ENCODE results near the gene CXCL17.
A peak's percentile ranks its signal among the peaks of the same experiment; 100 is the strongest.

CXCL17 gene

DNA sequence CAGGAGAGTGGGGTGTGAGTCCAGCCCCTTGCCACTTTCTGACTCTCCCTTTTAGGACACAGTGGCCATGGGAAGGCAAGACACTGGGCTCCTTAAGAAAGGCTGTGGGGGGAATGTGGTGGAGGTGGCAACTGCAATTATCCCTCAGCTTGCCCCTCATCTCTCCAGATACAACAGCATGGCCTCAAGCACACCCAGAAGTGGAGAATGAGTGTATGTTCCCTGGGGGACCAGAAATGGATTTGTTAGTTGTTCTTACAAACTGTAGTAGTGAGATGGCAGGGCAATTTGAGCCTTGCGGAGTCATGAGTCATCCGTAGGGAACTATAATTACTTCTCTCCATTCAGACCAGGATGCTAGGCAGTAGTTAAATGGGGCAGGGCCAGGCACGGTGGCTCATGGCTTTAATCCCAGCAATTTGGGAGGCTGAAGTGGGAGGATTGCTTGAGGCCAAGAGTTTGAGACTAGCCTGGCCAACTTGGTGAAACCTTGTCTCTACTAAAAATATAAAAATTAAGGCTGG lies 25.6 kb upstream of the CXCL17 start:
- no peaks in the 10 kb centered on the region for H4K20me1 ChIP-seq (ENCODE audit: insufficient read depth, low read length)
- no peak overlapping the region for H3K27ac ChIP-seq (ENCODE audit: low read length)
- no peaks in the 10 kb centered on the region for H3K9me3 ChIP-seq (ENCODE audit: insufficient read depth, low read length)
- peaks cover 27% of the 10 kb centered on the region for H3K4me1 ChIP-seq (ENCODE audit: low read length)
- no peak overlapping the region for H3K9ac ChIP-seq (ENCODE audit: low read length)
- TF ChIP-seq, protein P1, sequence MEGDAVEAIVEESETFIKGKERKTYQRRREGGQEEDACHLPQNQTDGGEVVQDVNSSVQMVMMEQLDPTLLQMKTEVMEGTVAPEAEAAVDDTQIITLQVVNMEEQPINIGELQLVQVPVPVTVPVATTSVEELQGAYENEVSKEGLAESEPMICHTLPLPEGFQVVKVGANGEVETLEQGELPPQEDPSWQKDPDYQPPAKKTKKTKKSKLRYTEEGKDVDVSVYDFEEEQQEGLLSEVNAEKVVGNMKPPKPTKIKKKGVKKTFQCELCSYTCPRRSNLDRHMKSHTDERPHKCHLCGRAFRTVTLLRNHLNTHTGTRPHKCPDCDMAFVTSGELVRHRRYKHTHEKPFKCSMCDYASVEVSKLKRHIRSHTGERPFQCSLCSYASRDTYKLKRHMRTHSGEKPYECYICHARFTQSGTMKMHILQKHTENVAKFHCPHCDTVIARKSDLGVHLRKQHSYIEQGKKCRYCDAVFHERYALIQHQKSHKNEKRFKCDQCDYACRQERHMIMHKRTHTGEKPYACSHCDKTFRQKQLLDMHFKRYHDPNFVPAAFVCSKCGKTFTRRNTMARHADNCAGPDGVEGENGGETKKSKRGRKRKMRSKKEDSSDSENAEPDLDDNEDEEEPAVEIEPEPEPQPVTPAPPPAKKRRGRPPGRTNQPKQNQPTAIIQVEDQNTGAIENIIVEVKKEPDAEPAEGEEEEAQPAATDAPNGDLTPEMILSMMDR (IDR thresholded peaks at IDR 0.05; ENCODE audit: low read depth, low read length), result no peak
- no peak for TF ChIP-seq EZH2phosphoT487 (IDR thresholded peaks at IDR 0.05; ENCODE audit: low read depth)
- no peaks in the 10 kb centered on the region for H3K27me3 ChIP-seq (ENCODE audit: low read depth, low read length)
- no peaks in the 10 kb centered on the region for H3K79me2 ChIP-seq (ENCODE audit: low read length)
- no peak overlapping the region for H3K4me2 ChIP-seq (ENCODE audit: low read length)
- no peaks in the 10 kb centered on the region for H3K36me3 ChIP-seq (replicated peaks; ENCODE audit: low read depth, low read length)
- H3K4me3 ChIP-seq (ENCODE audit: low read length), result no peak overlapping the region
- H2AFZ ChIP-seq (ENCODE audit: low read depth, low read length), result no peak overlapping the region

DNA sequence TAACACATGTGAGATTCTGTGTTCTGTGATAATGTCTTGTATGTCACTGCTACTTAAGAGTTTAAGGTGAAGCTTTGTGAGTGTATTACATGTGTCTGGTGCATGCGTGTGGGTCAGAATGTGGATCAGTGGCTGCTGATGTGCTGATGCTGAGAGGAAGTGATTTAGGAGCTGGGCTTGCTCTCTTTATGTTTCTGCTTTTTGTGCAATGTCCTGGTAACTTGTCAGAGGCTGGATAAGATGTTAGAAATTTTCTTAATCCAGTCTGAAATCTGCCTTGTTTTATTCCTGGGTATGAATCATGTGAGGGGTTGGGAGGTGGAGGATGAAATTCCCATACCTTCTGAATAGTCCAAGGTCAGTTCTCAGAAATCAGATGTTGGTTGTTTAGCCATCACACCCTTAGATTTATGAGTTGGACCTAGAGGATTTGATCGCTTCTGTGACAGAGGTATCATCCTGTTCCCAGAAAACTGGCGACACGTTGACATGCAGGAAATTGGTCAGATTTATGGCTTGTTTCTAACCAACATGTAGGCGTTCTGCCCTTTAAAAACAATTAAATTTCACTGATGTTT lies 24.5 kb upstream of the CXCL17 start:
- no peaks in the 10 kb centered on the region for H3K27me3 ChIP-seq (ENCODE audit: low read depth, low read length)
- no peaks in the 10 kb centered on the region for H3K36me3 ChIP-seq (replicated peaks; ENCODE audit: low read depth, low read length)
- no peaks in the 10 kb centered on the region for H3K79me2 ChIP-seq (ENCODE audit: low read length)
- H2AFZ ChIP-seq (ENCODE audit: low read depth, low read length), result peak overlapping the region; percentile 53
- H4K20me1 ChIP-seq (ENCODE audit: insufficient read depth, low read length), result no peaks in the 10 kb centered on the region
- H3K4me1 ChIP-seq (ENCODE audit: low read length), result peaks cover 37% of the 10 kb centered on the region
- H3K4me3 ChIP-seq (ENCODE audit: low read length), result 0 out of 2 replicates have a peak overlapping the region, but pooled peaks have one; percentile 34
- no peaks in the 10 kb centered on the region for H3K9me3 ChIP-seq (ENCODE audit: insufficient read depth, low read length)
- peak overlapping the region; percentile 66; the same call in 1 of the 2 replicates for H3K9ac ChIP-seq (ENCODE audit: low read length)
- peak overlapping the region; percentile 89 for H3K27ac ChIP-seq (ENCODE audit: low read length)
- no peak for TF ChIP-seq EZH2phosphoT487 (IDR thresholded peaks at IDR 0.05; ENCODE audit: low read depth)
- TF ChIP-seq, protein P1 (IDR thresholded peaks at IDR 0.05; ENCODE audit: low read depth, low read length), result no peak
- H3K4me2 ChIP-seq (ENCODE audit: low read length), result peak overlapping the region; percentile 72

DNA sequence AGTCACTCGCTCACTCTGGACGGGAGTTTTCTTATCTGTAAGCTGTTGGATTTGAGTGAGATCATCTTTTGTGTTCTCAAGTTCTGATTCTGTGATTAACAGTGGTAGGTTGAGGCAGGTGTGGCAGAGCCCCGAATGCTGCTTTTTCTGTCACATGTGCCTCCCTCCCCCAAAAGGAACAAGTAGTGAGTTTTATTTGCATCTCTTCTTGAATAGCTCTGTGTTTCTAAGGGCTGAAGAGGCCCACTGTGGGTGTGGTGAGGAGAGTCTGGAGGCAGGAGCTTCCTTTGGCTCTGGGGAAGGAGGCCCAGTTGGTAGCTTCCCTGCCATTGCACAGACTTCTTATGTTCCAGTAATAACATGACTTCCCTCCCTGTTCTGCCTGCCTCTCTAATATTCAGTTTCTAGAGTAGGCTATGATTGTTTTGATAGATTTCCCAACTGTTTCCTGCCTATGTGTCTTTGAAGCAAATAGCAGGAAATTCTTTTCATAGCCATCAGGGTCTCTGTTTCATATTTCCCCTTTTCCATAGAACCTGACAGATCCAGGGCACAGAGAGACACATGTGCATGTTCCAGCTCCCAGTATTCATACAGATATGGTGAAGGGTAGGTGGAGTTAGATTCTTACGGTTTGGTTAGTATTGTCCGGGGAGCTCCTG lies 23.9 kb upstream of the CXCL17 start:
- H3K4me2 ChIP-seq (ENCODE audit: low read length), result peak overlapping the region; percentile 72
- no peaks in the 10 kb centered on the region for H3K36me3 ChIP-seq (replicated peaks; ENCODE audit: low read depth, low read length)
- no peaks in the 10 kb centered on the region for H4K20me1 ChIP-seq (ENCODE audit: insufficient read depth, low read length)
- peak overlapping the region; percentile 89 for H3K27ac ChIP-seq (ENCODE audit: low read length)
- H2AFZ ChIP-seq (ENCODE audit: low read depth, low read length), result peak overlapping the region; percentile 61
- H3K9ac ChIP-seq (ENCODE audit: low read length), result peak overlapping the region; percentile 66
- no peaks in the 10 kb centered on the region for H3K9me3 ChIP-seq (ENCODE audit: insufficient read depth, low read length)
- peak overlapping the region; percentile 34 for H3K4me3 ChIP-seq (ENCODE audit: low read length)
- TF ChIP-seq EZH2phosphoT487 (IDR thresholded peaks at IDR 0.05; ENCODE audit: low read depth), result no peak
- TF ChIP-seq, protein P1 (IDR thresholded peaks at IDR 0.05; ENCODE audit: low read depth, low read length), result no peak
- no peaks in the 10 kb centered on the region for H3K79me2 ChIP-seq (ENCODE audit: low read length)
- H3K27me3 ChIP-seq (ENCODE audit: low read depth, low read length), result no peaks in the 10 kb centered on the region
- H3K4me1 ChIP-seq (ENCODE audit: low read length), result peaks cover 43% of the 10 kb centered on the region

DNA sequence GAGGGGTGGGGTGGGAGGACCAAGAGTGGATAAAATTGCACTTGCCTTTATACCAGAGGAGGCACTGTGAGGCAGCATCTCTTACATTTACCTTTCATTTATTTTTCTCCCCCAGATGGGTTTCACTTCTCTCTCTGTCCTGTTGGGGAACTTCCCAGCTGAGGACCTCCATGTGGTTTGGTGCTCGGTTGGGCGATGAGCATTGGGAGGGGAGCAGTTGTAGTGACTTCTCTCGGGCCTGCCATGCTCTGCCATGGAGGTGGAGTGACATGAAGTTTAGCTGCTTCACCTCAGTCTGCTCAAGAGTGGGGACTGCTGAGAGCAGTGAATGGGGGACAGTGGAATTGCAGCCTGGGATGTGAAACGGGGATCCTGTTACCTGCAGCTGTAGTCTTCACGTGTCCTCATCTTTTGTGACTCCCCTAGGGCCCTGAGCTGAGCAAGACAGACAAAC lies 23.1 kb upstream of the CXCL17 start:
- TF ChIP-seq, protein P1 (IDR thresholded peaks at IDR 0.05; ENCODE audit: low read depth, low read length), result peak; percentile 68
- TF ChIP-seq EZH2phosphoT487 (IDR thresholded peaks at IDR 0.05; ENCODE audit: low read depth), result no peak
- no peaks in the 10 kb centered on the region for H3K9me3 ChIP-seq (ENCODE audit: insufficient read depth, low read length)
- H2AFZ ChIP-seq (ENCODE audit: low read depth, low read length), result peak overlapping the region; percentile 61
- H3K36me3 ChIP-seq (replicated peaks; ENCODE audit: low read depth, low read length), result no peaks in the 10 kb centered on the region
- H3K27me3 ChIP-seq (ENCODE audit: low read depth, low read length), result no peaks in the 10 kb centered on the region
- H4K20me1 ChIP-seq (ENCODE audit: insufficient read depth, low read length), result no peaks in the 10 kb centered on the region
- peak overlapping the region; percentile 89 for H3K27ac ChIP-seq (ENCODE audit: low read length)
- H3K4me1 ChIP-seq (ENCODE audit: low read length), result peaks cover 46% of the 10 kb centered on the region
- peak overlapping the region; percentile 34 for H3K4me3 ChIP-seq (ENCODE audit: low read length)
- no peaks in the 10 kb centered on the region for H3K79me2 ChIP-seq (ENCODE audit: low read length)
- peak overlapping the region; percentile 66 for H3K9ac ChIP-seq (ENCODE audit: low read length)
- H3K4me2 ChIP-seq (ENCODE audit: low read length), result peak overlapping the region; percentile 72
